GM23248 (cell line): Measurements from ENCODE around the gene SLC6A1. TPM values are rescaled to one million over a fixed set of nuclear protein-coding genes. Genes with fewer than 3 reads are reported as not detected.
"Not testable (repeated sequence)": the region's sequence is repeated elsewhere in the genome, so short reads cannot be mapped to it uniquely, and the experiment has no call there.

Experiments
- DNase-seq: peaks from one replicate; pipeline ENCODE4 v3.0.0-alpha.2; 2015
- H2AFZ ChIP-seq: fragments of 200-600 bp; sonication (generic); 2 replicates; pipeline ENCODE4 v1.6.1; 2016; ENCODE audit warnings: antibody characterized with exemption
- H3F3A ChIP-seq: fragments of 200-600 bp; sonication (generic); 2 replicates; pipeline ENCODE4 v1.6.1; 2016; ENCODE audit warnings: mild to moderate bottlenecking, antibody characterized with exemption, mixed run types; ENCODE audit not compliant: insufficient read depth
- H3K27ac ChIP-seq: fragments of 200-600 bp; sonication (generic); 2 replicates; pipeline ENCODE4 v1.5.1; 2016; ENCODE audit warnings: mild to moderate bottlenecking
- H3K27me3 ChIP-seq: fragments of 200-600 bp; sonication (generic); replicated peaks from 2 replicates; pipeline ENCODE4 v1.6.1; 2016; ENCODE audit warnings: mild to moderate bottlenecking; ENCODE audit not compliant: insufficient read depth
- H3K36me3 ChIP-seq: fragments of 200-600 bp; sonication (generic); 2 replicates; pipeline ENCODE4 v1.6.1; 2016; ENCODE audit warnings: low read depth, mild to moderate bottlenecking
- H3K4me1 ChIP-seq: fragments of 200-600 bp; sonication (generic); 2 replicates; pipeline ENCODE4 v1.6.1; 2016; ENCODE audit warnings: mild to moderate bottlenecking; ENCODE audit not compliant: insufficient read depth
- H3K4me2 ChIP-seq: fragments of 200-600 bp; sonication (generic); one replicate; pipeline ENCODE4 v1.6.1; 2016; ENCODE audit warnings: mild to moderate bottlenecking; ENCODE audit not compliant: unreplicated experiment
- H3K4me3 ChIP-seq: fragments of 200-600 bp; sonication (generic); 2 replicates; pipeline ENCODE4 v1.5.1; 2016; ENCODE audit warnings: mild to moderate bottlenecking
- H3K79me2 ChIP-seq: fragments of 200-600 bp; sonication (generic); 2 replicates; pipeline ENCODE4 v1.6.1; 2016; ENCODE audit warnings: mild to moderate bottlenecking; ENCODE audit not compliant: insufficient read depth
- H3K9ac ChIP-seq: fragments of 200-600 bp; sonication (generic); 2 replicates; pipeline ENCODE4 v1.6.1; 2016; ENCODE audit warnings: mild to moderate bottlenecking
- H3K9me2 ChIP-seq: fragments of 200-600 bp; sonication (generic); 2 replicates; pipeline ENCODE4 v1.6.1; 2016; ENCODE audit warnings: mixed run types, mild to moderate bottlenecking, moderate library complexity; ENCODE audit not compliant: insufficient read depth
- H3K9me3 ChIP-seq: fragments of 200-600 bp; sonication (generic); one replicate; pipeline ENCODE4 v1.6.1; 2017; ENCODE audit warnings: low read depth
- H4K20me1 ChIP-seq: fragments of 200-600 bp; sonication (generic); 2 replicates; pipeline ENCODE4 v1.6.0; 2016; ENCODE audit not compliant: insufficient read depth
- EZH2 ChIP-seq: fragments of 200-600 bp; sonication (generic); IDR thresholded peaks from 2 replicates; pipeline ENCODE4 v1.6.1; 2018; ENCODE audit warnings: antibody characterized with exemption, mild to moderate bottlenecking; ENCODE audit not compliant: insufficient read depth, poor library complexity, severe bottlenecking
- EZH2phosphoT487 ChIP-seq: fragments of 200-600 bp; sonication (generic); IDR thresholded peaks from 2 replicates; pipeline ENCODE4 v1.6.1; 2018; ENCODE audit warnings: antibody characterized with exemption, moderate library complexity, mild to moderate bottlenecking, low read depth; ENCODE audit not compliant: insufficient read depth
- WGBS, 2 experiments: methylation state at CpG; one replicate each; pipeline ENCODE4 v1.1.6; 2015 to 2017; ENCODE audit warnings: low lambda C conversion rate in 2 of 2, low coverage in 1 of 2; ENCODE audit errors: missing lambda C conversion rate in 2 of 2; 5-methylcytosine and 5-hydroxymethylcytosine counted together
- in situ Hi-C: fragments of 300-500 bp; cut with MboI; formaldehyde crosslinking; loops from 2 replicates; pipeline ENCODE4 v1.15.0; 2020
- polyA plus RNA-seq: library from polyadenylated mRNA; unstranded; fragments of >200 nt; fragmentation: Nextera tagmentation; extraction: Ambion mirVana; gene quantifications from 2 replicates; pipeline ENCODE4 v1.2.1, GENCODE V29; 2016
- total RNA-seq: library from RNA; depleted of rRNA; stranded (reverse); fragments of >200 nt; shearing (Covaris generic); gene quantifications from 2 replicates; pipeline ENCODE4 v1.2.3, GENCODE V29; 2014

SLC6A1 gene
- total and polyA plus RNA-seq, 2 experiments from 2014 or later, result not detected

- no peaks in the 10 kb centered on the region for H3K36me3 ChIP-seq
- H3K4me2 ChIP-seq, result no peak overlapping the region
- no peaks in the 10 kb centered on the region; the same call in 1 of the 2 replicates for H3K4me1 ChIP-seq
- H3K9me2 ChIP-seq, result no peaks in the 10 kb centered on the region
- H3K79me2 ChIP-seq, result no peaks in the 10 kb centered on the region
- 31 to 35% methylated on average over 14 of the region's 14 CpGs for WGBS, 2 experiments
- no peak overlapping the region for H2AFZ ChIP-seq
- TF ChIP-seq EZH2 (no peak), EZH2phosphoT487 (no peak)
- H3F3A ChIP-seq, result no peaks in the 10 kb centered on the region
- peak; percentile 85 for DNase-seq
- no peak overlapping the region for H3K27ac ChIP-seq
- in situ Hi-C loops, result loop anchor here (10.0 to 25.0 kb wide), 3 partner anchors 104 to 304 kb away; no protein-coding TSS in a partner anchor
- H3K9ac ChIP-seq, result no peak overlapping the region
- no peaks in the 10 kb centered on the region for H3K9me3 ChIP-seq
- H4K20me1 ChIP-seq, result no peaks in the 10 kb centered on the region
- no peak overlapping the region for H3K4me3 ChIP-seq
- H3K27me3 ChIP-seq, result no peaks in the 10 kb centered on the region; the same call in 1 of the 2 replicates
These were observed 66.7 kb downstream of the SLC6A1 start for GRCh38 chr3:11059090-11059798.

GRCh38 chr3:11059799-11060115 is 67.2 kb downstream of the SLC6A1 start:
- Histone ChIP-seq H2AFZ (no peak overlapping the region), H3F3A (no peaks in the 10 kb centered on the region), H3K4me3 (no peak overlapping the region), H3K4me2 (no peak overlapping the region), H4K20me1 (no peaks in the 10 kb centered on the region), H3K27me3 (no peaks in the 10 kb centered on the region; the same call in 1 of the 2 replicates), H3K9me3 (no peaks in the 10 kb centered on the region), H3K9me2 (no peaks in the 10 kb centered on the region), H3K79me2 (no peaks in the 10 kb centered on the region), H3K4me1 (no peaks in the 10 kb centered on the region; the same call in 1 of the 2 replicates), H3K36me3 (no peaks in the 10 kb centered on the region), H3K27ac (no peak overlapping the region), H3K9ac (no peak overlapping the region)
- TF ChIP-seq EZH2 (no peak), EZH2phosphoT487 (no peak)
- in situ Hi-C loops, result loop anchor here (10.0 to 25.0 kb wide), 3 partner anchors 105 to 305 kb away; no protein-coding TSS in a partner anchor
- DNase-seq, result no peak

GRCh38 chr3:11060500-11061251 is 68.1 kb downstream of the SLC6A1 start:
- no peak for TF ChIP-seq EZH2phosphoT487
- TF ChIP-seq EZH2, result no peak
- Histone ChIP-seq H3K9me3 (no peaks in the 10 kb centered on the region), H4K20me1 (no peaks in the 10 kb centered on the region), H3F3A (no peaks in the 10 kb centered on the region), H3K9ac (peak overlapping the region; percentile 56), H3K36me3 (no peaks in the 10 kb centered on the region), H3K27me3 (no peaks in the 10 kb centered on the region; the same call in 1 of the 2 replicates), H3K79me2 (no peaks in the 10 kb centered on the region), H3K4me3 (peak overlapping the region; percentile 56), H3K4me1 (no peaks in the 10 kb centered on the region; the same call in 1 of the 2 replicates), H2AFZ (peak overlapping the region; percentile 77), H3K4me2 (peak overlapping the region; percentile 76), H3K27ac (no peak overlapping the region), H3K9me2 (no peaks in the 10 kb centered on the region)
- peak; percentile 82 for DNase-seq
- in situ Hi-C loops, result loop anchor here (25.0 kb wide), 1 partner anchor 277 kb away; no protein-coding TSS in a partner anchor
- 7 to 14% methylated on average over 23 to 31 of the region's 35 CpGs for WGBS, 2 experiments

GRCh38 chr3:11061268-11061871 is 68.8 kb downstream of the SLC6A1 start:
- WGBS, 2 experiments, result 88 to 89% methylated on average over 23 to 41 of the region's 41 CpGs
- H4K20me1 ChIP-seq, H3K9me2 ChIP-seq, H3K36me3 ChIP-seq, H3K4me3 ChIP-seq, H3K9me3 ChIP-seq, H3K27ac ChIP-seq, H3K27me3 ChIP-seq, H3K4me1 ChIP-seq, H3F3A ChIP-seq, DNase-seq, H3K79me2 ChIP-seq: not testable (repeated sequence)
- peak overlapping the region; percentile 77 for H2AFZ ChIP-seq
- in situ Hi-C loops, result loop anchor here (25.0 kb wide), 1 partner anchor 276 kb away; no protein-coding TSS in a partner anchor
- H3K4me2 ChIP-seq, result peak overlapping the region; percentile 76
- H3K9ac ChIP-seq, result peak overlapping the region; percentile 56; the same call in 1 of the 2 replicates
